ENCODE measurements around the gene YIPF3. TPM values are rescaled to one million over a fixed set of nuclear protein-coding genes. Genes with fewer than 3 reads are reported as not detected.
"Not testable (repeated sequence)": the region's sequence is repeated elsewhere in the genome, so short reads cannot be mapped to it uniquely, and the experiment has no call there.

Gene YIPF3
- polyA plus RNA-seq (2013, experiment 1 of 2; ENCODE audit: insufficient read length) = 138 TPM
- 136 TPM for polyA plus RNA-seq (2013, experiment 2 of 2; ENCODE audit: insufficient read length)

GRCh38 chr6:43516697-43517504 is at the start of gene YIPF3, which contains the start of gene POLR1C:
Gene YIPF3, minus strand, starts transcription at chr6:43516926. Its CDS starts 119 bp downstream, at chr6:43516807.
Gene POLR1C, plus strand, starts transcription at chr6:43517089. Its CDS starts 21 bp downstream, at chr6:43517110.
- DNase-seq = peak; percentile 98

- no peak for DNase-seq
Observed at GRCh38 chr6:43559328-43559727, 42.6 kb upstream of the YIPF3 start.

- DNase-seq = not testable (repeated sequence)
Observed at GRCh38 chr6:43557620-43558019, 40.9 kb upstream of the YIPF3 start.

- no peak for DNase-seq
Observed at GRCh38 chr6:43547222-43547621, 30.5 kb upstream of the YIPF3 start.

- DNase-seq = no peak
Observed at GRCh38 chr6:43544461-43544860, 27.7 kb upstream of the YIPF3 start.

GRCh38 chr6:43541774-43542471 is 25.2 kb upstream of the YIPF3 start:
- DNase-seq = no peak

GRCh38 chr6:43540507-43540906 is 23.8 kb upstream of the YIPF3 start:
- no peak for DNase-seq

GRCh38 chr6:43539409-43539808 is 22.7 kb upstream of the YIPF3 start:
- not testable (repeated sequence) for DNase-seq

- DNase-seq = not testable (repeated sequence)
Observed at GRCh38 chr6:43538986-43539385, 22.3 kb upstream of the YIPF3 start.

- DNase-seq = no peak
Observed at GRCh38 chr6:43532201-43532600, 15.5 kb upstream of the YIPF3 start.

GRCh38 chr6:43524483-43524961 is 7.8 kb upstream of the YIPF3 start:
- DNase-seq = no peak

- no peak for DNase-seq
Observed at GRCh38 chr6:43523284-43523683, 6.6 kb upstream of the YIPF3 start.

- DNase-seq = no peak
Observed at GRCh38 chr6:43522547-43523261, 6.0 kb upstream of the YIPF3 start.

GRCh38 chr6:43521836-43522235 is 5.1 kb upstream of the YIPF3 start:
- no peak for DNase-seq

- DNase-seq = no peak
Observed at GRCh38 chr6:43520097-43520496, 3.4 kb upstream of the YIPF3 start.

GRCh38 chr6:43517505-43518357 is 1.0 kb upstream of the YIPF3 start:
- no peak for DNase-seq

- DNase-seq = no peak
Observed at GRCh38 chr6:43516367-43516696, 394 bp downstream of the YIPF3 start.

- DNase-seq = no peak
Observed at GRCh38 chr6:43515808-43516207, 918 bp downstream of the YIPF3 start.

- no peak for DNase-seq
Observed at GRCh38 chr6:43511824-43512415, 4.8 kb downstream of the YIPF3 start.

GRCh38 chr6:43510827-43511163 is 5.9 kb downstream of the YIPF3 start:
- no peak for DNase-seq

- peak; percentile 79 for DNase-seq
Observed at GRCh38 chr6:43509984-43510826, 6.5 kb downstream of the YIPF3 start, which contains the start of gene LRRC73. Gene LRRC73, minus strand, starts transcription at chr6:43510346. Its CDS starts 561 bp downstream, at chr6:43509785.

Data from fibroblast of skin of scalp (primary cell).